WTC11 (cell line): Measurements from ENCODE around the gene NDUFV1. TPM values are rescaled to one million over a fixed set of nuclear protein-coding genes. Genes with fewer than 3 reads are reported as not detected.

Experiments used
- CREM ChIP-seq: sonication (generic); formaldehyde crosslinking; IDR thresholded peaks from 2 replicates; pipeline ENCODE4 v1.8.1; 2022; ENCODE audit warnings: mild to moderate bottlenecking, missing genetic modification reagents, moderate library complexity
- ELF4 ChIP-seq: sonication (generic); formaldehyde crosslinking; IDR thresholded peaks from 2 replicates; pipeline ENCODE4 v1.8.1; 2022; ENCODE audit warnings: low read depth, mild to moderate bottlenecking, moderate library complexity, missing genetic modification reagents
- FOXJ3 ChIP-seq: sonication (generic); formaldehyde crosslinking; IDR thresholded peaks from 2 replicates; pipeline ENCODE4 v1.9.0; 2021; ENCODE audit warnings: missing genetic modification reagents, mild to moderate bottlenecking, borderline replicate concordance
- FOXK1 ChIP-seq: sonication (generic); formaldehyde crosslinking; IDR thresholded peaks from 2 replicates; pipeline ENCODE4 v1.8.0; 2022; ENCODE audit warnings: mild to moderate bottlenecking, moderate library complexity, missing genetic modification reagents
- GABPB1 ChIP-seq: sonication (generic); formaldehyde crosslinking; IDR thresholded peaks from 2 replicates; pipeline ENCODE4 v1.8.1; 2023; ENCODE audit warnings: mild to moderate bottlenecking, missing genetic modification reagents
- GTF2I ChIP-seq: fragments of 250-450 bp; sonication (Bioruptor Pico); conservative IDR thresholded peaks from 2 replicates; pipeline ENCODE4 v1.4.0; 2021; ENCODE audit warnings: mild to moderate bottlenecking
- MXD4 ChIP-seq: fragments of 250-450 bp; sonication (Bioruptor Pico); IDR thresholded peaks from 2 replicates; pipeline ENCODE4 v1.8.0; 2021; ENCODE audit warnings: mild to moderate bottlenecking, moderate library complexity, borderline replicate concordance
- MYBL2 ChIP-seq: sonication (generic); formaldehyde crosslinking; IDR thresholded peaks from 2 replicates; pipeline ENCODE4 v1.8.1; 2023; ENCODE audit warnings: mild to moderate bottlenecking, moderate library complexity, missing genetic modification reagents
- NFYB ChIP-seq: sonication (generic); formaldehyde crosslinking; conservative IDR thresholded peaks from 2 replicates; pipeline ENCODE4 v1.8.0; 2022; ENCODE audit warnings: low read depth, missing genetic modification reagents
- RELA ChIP-seq: sonication (generic); formaldehyde crosslinking; IDR thresholded peaks from 2 replicates; pipeline ENCODE4 v1.8.1; 2022; ENCODE audit warnings: missing genetic modification reagents, mild to moderate bottlenecking, borderline replicate concordance
- SP1 ChIP-seq: sonication (generic); formaldehyde crosslinking; conservative IDR thresholded peaks from 2 replicates; pipeline ENCODE4 v1.8.1; 2022; ENCODE audit warnings: missing genetic modification reagents
- TCF7 ChIP-seq: sonication (generic); formaldehyde crosslinking; IDR thresholded peaks from 2 replicates; pipeline ENCODE4 v1.8.0; 2022; ENCODE audit warnings: mild to moderate bottlenecking, low read depth, missing genetic modification reagents, moderate library complexity
- TEAD1 ChIP-seq: sonication (generic); formaldehyde crosslinking; IDR thresholded peaks from 2 replicates; pipeline ENCODE4 v1.8.0; 2022; ENCODE audit warnings: mild to moderate bottlenecking, missing genetic modification reagents
- ZBTB21 ChIP-seq: sonication (generic); formaldehyde crosslinking; IDR thresholded peaks from 2 replicates; pipeline ENCODE4 v1.8.1; 2023; ENCODE audit warnings: mild to moderate bottlenecking, missing genetic modification reagents, borderline replicate concordance
- ZNF138 ChIP-seq: sonication (generic); formaldehyde crosslinking; conservative IDR thresholded peaks from 2 replicates; pipeline ENCODE4 v1.8.1; 2022; ENCODE audit warnings: mild to moderate bottlenecking, moderate library complexity, missing genetic modification reagents
- ZNF232 ChIP-seq: sonication (generic); formaldehyde crosslinking; IDR thresholded peaks from 2 replicates; pipeline ENCODE4 v1.8.0; 2022; ENCODE audit warnings: mild to moderate bottlenecking, missing genetic modification reagents
- ZNF263 ChIP-seq: sonication (generic); formaldehyde crosslinking; IDR thresholded peaks from 2 replicates; pipeline ENCODE4 v1.8.1; 2022; ENCODE audit warnings: low read depth, mild to moderate bottlenecking, moderate library complexity, missing genetic modification reagents
- ZNF396 ChIP-seq: fragments of 250-450 bp; sonication (Bioruptor Pico); IDR thresholded peaks from 2 replicates; pipeline ENCODE4 v1.8.0; 2021; ENCODE audit warnings: mild to moderate bottlenecking, moderate library complexity, borderline replicate concordance
- total RNA-seq: library from RNA; stranded (reverse); gene quantifications from 3 replicates; pipeline ENCODE4 v1.2.3, GENCODE V29; 2021
- TF ChIP-seq, protein P1 (sequence below): sonication (generic); formaldehyde crosslinking; IDR thresholded peaks from 2 replicates; pipeline ENCODE4 v1.8.1; 2023; ENCODE audit warnings: mild to moderate bottlenecking, missing genetic modification reagents
- TF ChIP-seq, protein P2 (sequence below): sonication (generic); formaldehyde crosslinking; IDR thresholded peaks from 2 replicates; pipeline ENCODE4 v1.8.0; 2023; ENCODE audit warnings: missing genetic modification reagents
- TF ChIP-seq, protein P3 (sequence below): sonication (generic); formaldehyde crosslinking; IDR thresholded peaks from 2 replicates; pipeline ENCODE4 v1.8.1; 2022; ENCODE audit warnings: low read depth, missing genetic modification reagents, borderline replicate concordance
- TF ChIP-seq, protein P4 (sequence below): sonication (generic); formaldehyde crosslinking; IDR thresholded peaks from 2 replicates; pipeline ENCODE4 v1.8.1; 2023; ENCODE audit warnings: mild to moderate bottlenecking, missing genetic modification reagents, moderate library complexity
- TF ChIP-seq, protein P5 (sequence below): sonication (generic); formaldehyde crosslinking; IDR thresholded peaks from 2 replicates; pipeline ENCODE4 v1.8.1; 2022; ENCODE audit warnings: low read depth, mild to moderate bottlenecking, moderate library complexity, missing genetic modification reagents, borderline replicate concordance
- TF ChIP-seq, protein P6 (sequence below): sonication (generic); formaldehyde crosslinking; IDR thresholded peaks from 2 replicates; pipeline ENCODE4 v1.8.0; 2022; ENCODE audit warnings: mild to moderate bottlenecking, missing genetic modification reagents
- TF ChIP-seq, protein P7 (sequence below): fragments of 200-600 bp; IDR thresholded peaks from 2 replicates; pipeline ENCODE4 v1.8.0; 2022; ENCODE audit warnings: antibody characterized with exemption
- TF ChIP-seq, protein P8 (sequence below): fragments of 250-450 bp; sonication (Bioruptor Pico); IDR thresholded peaks from 2 replicates; pipeline ENCODE4 v2.1.2; 2022; ENCODE audit warnings: mild to moderate bottlenecking, moderate library complexity

The NDUFV1 gene
- total RNA-seq, 1 experiment from 2014 or later: 231 TPM

DNA sequence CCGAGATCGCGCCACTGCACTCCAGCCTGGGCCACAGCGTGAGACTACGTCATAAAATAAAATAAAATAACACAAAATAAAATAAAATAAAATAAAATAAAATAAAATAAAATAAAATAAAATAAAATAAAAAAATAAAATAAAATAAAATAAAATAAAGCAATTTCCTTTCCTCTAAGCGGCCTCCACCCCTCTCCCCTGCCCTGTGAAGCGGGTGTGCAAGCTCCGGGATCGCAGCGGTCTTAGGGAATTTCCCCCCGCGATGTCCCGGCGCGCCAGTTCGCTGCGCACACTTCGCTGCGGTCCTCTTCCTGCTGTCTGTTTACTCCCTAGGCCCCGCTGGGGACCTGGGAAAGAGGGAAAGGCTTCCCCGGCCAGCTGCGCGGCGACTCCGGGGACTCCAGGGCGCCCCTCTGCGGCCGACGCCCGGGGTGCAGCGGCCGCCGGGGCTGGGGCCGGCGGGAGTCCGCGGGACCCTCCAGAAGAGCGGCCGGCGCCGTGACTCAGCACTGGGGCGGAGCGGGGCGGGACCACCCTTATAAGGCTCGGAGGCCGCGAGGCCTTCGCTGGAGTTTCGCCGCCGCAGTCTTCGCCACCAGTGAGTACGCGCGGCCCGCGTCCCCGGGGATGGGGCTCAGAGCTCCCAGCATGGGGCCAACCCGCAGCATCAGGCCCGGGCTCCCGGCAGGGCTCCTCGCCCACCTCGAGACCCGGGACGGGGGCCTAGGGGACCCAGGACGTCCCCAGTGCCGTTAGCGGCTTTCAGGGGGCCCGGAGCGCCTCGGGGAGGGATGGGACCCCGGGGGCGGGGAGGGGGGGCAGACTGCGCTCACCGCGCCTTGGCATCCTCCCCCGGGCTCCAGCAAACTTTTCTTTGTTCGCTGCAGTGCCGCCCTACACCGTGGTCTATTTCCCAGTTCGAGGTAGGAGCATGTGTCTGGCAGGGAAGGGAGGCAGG, 23.2 kb upstream of the NDUFV1 start, which contains the start of gene GSTP1 (continued):
- TF ChIP-seq RELA (CRISPR knock-in tag) (peak; percentile 25; the same call in 1 of the 2 replicates), ZNF396 (CRISPR knock-in tag) (no peak), ZBTB21 (0 out of 2 replicates have a peak, but pooled peaks have one; percentile 74), ELF4 (CRISPR knock-in tag) (no peak), GABPB1 (CRISPR knock-in tag) (no peak), TEAD1 (CRISPR knock-in tag) (peak; percentile 54; the same call in 1 of the 2 replicates), FOXJ3 (no peak), ZNF138 (CRISPR knock-in tag) (no peak), ZNF263 (no peak), FOXK1 (CRISPR knock-in tag) (peak; percentile 80), CREM (CRISPR knock-in tag) (peak; percentile 65; the same call in 1 of the 2 replicates), TCF7 (CRISPR knock-in tag) (peak; percentile 46; the same call in 1 of the 2 replicates), ZNF232 (CRISPR knock-in tag) (no peak), GTF2I (no peak), NFYB (no peak), MYBL2 (CRISPR knock-in tag) (no peak), SP1 (CRISPR knock-in tag) (peak; percentile 79), MXD4 (CRISPR knock-in tag) (no peak)
- TF ChIP-seq, protein P1, sequence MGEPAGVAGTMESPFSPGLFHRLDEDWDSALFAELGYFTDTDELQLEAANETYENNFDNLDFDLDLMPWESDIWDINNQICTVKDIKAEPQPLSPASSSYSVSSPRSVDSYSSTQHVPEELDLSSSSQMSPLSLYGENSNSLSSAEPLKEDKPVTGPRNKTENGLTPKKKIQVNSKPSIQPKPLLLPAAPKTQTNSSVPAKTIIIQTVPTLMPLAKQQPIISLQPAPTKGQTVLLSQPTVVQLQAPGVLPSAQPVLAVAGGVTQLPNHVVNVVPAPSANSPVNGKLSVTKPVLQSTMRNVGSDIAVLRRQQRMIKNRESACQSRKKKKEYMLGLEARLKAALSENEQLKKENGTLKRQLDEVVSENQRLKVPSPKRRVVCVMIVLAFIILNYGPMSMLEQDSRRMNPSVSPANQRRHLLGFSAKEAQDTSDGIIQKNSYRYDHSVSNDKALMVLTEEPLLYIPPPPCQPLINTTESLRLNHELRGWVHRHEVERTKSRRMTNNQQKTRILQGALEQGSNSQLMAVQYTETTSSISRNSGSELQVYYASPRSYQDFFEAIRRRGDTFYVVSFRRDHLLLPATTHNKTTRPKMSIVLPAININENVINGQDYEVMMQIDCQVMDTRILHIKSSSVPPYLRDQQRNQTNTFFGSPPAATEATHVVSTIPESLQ: no peak
- TF ChIP-seq, protein P2, sequence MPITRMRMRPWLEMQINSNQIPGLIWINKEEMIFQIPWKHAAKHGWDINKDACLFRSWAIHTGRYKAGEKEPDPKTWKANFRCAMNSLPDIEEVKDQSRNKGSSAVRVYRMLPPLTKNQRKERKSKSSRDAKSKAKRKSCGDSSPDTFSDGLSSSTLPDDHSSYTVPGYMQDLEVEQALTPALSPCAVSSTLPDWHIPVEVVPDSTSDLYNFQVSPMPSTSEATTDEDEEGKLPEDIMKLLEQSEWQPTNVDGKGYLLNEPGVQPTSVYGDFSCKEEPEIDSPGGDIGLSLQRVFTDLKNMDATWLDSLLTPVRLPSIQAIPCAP: no peak
- TF ChIP-seq, protein P3, sequence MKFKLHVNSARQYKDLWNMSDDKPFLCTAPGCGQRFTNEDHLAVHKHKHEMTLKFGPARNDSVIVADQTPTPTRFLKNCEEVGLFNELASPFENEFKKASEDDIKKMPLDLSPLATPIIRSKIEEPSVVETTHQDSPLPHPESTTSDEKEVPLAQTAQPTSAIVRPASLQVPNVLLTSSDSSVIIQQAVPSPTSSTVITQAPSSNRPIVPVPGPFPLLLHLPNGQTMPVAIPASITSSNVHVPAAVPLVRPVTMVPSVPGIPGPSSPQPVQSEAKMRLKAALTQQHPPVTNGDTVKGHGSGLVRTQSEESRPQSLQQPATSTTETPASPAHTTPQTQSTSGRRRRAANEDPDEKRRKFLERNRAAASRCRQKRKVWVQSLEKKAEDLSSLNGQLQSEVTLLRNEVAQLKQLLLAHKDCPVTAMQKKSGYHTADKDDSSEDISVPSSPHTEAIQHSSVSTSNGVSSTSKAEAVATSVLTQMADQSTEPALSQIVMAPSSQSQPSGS (CRISPR knock-in tag): no peak
- TF ChIP-seq, protein P4, sequence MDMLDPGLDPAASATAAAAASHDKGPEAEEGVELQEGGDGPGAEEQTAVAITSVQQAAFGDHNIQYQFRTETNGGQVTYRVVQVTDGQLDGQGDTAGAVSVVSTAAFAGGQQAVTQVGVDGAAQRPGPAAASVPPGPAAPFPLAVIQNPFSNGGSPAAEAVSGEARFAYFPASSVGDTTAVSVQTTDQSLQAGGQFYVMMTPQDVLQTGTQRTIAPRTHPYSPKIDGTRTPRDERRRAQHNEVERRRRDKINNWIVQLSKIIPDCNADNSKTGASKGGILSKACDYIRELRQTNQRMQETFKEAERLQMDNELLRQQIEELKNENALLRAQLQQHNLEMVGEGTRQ: peak; percentile 43; the same call in 1 of the 2 replicates
- TF ChIP-seq, protein P5, sequence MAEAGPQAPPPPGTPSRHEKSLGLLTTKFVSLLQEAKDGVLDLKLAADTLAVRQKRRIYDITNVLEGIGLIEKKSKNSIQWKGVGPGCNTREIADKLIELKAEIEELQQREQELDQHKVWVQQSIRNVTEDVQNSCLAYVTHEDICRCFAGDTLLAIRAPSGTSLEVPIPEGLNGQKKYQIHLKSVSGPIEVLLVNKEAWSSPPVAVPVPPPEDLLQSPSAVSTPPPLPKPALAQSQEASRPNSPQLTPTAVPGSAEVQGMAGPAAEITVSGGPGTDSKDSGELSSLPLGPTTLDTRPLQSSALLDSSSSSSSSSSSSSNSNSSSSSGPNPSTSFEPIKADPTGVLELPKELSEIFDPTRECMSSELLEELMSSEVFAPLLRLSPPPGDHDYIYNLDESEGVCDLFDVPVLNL (CRISPR knock-in tag): peak; percentile 16; the same call in 1 of the 2 replicates
- TF ChIP-seq, protein P6, sequence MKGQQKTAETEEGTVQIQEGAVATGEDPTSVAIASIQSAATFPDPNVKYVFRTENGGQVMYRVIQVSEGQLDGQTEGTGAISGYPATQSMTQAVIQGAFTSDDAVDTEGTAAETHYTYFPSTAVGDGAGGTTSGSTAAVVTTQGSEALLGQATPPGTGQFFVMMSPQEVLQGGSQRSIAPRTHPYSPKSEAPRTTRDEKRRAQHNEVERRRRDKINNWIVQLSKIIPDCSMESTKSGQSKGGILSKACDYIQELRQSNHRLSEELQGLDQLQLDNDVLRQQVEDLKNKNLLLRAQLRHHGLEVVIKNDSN: peak; percentile 57; the same call in 1 of the 2 replicates
- TF ChIP-seq, protein P7, sequence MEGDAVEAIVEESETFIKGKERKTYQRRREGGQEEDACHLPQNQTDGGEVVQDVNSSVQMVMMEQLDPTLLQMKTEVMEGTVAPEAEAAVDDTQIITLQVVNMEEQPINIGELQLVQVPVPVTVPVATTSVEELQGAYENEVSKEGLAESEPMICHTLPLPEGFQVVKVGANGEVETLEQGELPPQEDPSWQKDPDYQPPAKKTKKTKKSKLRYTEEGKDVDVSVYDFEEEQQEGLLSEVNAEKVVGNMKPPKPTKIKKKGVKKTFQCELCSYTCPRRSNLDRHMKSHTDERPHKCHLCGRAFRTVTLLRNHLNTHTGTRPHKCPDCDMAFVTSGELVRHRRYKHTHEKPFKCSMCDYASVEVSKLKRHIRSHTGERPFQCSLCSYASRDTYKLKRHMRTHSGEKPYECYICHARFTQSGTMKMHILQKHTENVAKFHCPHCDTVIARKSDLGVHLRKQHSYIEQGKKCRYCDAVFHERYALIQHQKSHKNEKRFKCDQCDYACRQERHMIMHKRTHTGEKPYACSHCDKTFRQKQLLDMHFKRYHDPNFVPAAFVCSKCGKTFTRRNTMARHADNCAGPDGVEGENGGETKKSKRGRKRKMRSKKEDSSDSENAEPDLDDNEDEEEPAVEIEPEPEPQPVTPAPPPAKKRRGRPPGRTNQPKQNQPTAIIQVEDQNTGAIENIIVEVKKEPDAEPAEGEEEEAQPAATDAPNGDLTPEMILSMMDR: peak; percentile 69
- TF ChIP-seq, protein P8, sequence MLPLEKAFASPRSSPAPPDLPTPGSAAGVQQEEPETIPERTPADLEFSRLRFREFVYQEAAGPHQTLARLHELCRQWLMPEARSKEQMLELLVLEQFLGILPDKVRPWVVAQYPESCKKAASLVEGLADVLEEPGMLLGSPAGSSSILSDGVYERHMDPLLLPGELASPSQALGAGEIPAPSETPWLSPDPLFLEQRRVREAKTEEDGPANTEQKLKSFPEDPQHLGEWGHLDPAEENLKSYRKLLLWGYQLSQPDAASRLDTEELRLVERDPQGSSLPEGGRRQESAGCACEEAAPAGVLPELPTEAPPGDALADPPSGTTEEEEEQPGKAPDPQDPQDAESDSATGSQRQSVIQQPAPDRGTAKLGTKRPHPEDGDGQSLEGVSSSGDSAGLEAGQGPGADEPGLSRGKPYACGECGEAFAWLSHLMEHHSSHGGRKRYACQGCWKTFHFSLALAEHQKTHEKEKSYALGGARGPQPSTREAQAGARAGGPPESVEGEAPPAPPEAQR (CRISPR knock-in tag): no peak
